Right cardiac atrium (tissue), 5 donors: ENCODE measurements around the gene ITGA8. TPM values are rescaled to one million over a fixed set of nuclear protein-coding genes. Genes with fewer than 3 reads are reported as not detected.

Experiments
- polyA plus RNA-seq: library from polyadenylated mRNA; stranded (reverse); fragments of 200-250 nt; gene quantifications from one replicate; pipeline ENCODE4 v1.2.3, GENCODE V29; 2013
- total RNA-seq, 4 donors: library from RNA; stranded (reverse); fragmentation: NEBNext Ultra II Directional; extraction: Animal tissue kit (Norgen Biotek cat#: 25700); gene quantifications; one replicate each; pipeline ENCODE4 v1.2.1, GENCODE V29; 2021
- donor health status: healthy with polysubstance abuse.
- donor health status: DM: no; HTN: yes; CAD: no.
- donor health status: DM: no; HTN: no; CAD: no.
- donor health status: DM: no; HTN: yes; CAD: no; lungs with severe emphysema.
- donor health status: DM: yes; HTN: yes; CAD: no.

ITGA8 gene
- total and polyA plus RNA-seq, 5 donors: 3.7 to 8.8 (median 5.5) TPM

Other genes with a start within 250 kb of the ITGA8 start
- 10 to 100 TPM; 24.7 to 28.9 (median 28.1) TPM for gene MINDY3, start 140.6 kb upstream of the ITGA8 start, total RNA-seq
- 10.9 TPM for gene MINDY3, start 140.6 kb upstream of the ITGA8 start, polyA plus RNA-seq